H1 (cell line): ENCODE measurements around the gene SPTBN4. TPM values are rescaled to one million over a fixed set of nuclear protein-coding genes. Genes with fewer than 3 reads are reported as not detected.

ENCODE experiments used
- CTCF ChIA-PET: fragments of 300-600 bp; sonication (Branson Sonifier 250); formaldehyde crosslinking; loops from one replicate; lab custom pipeline; 2021; ENCODE audit not compliant: partially characterized antibody; lab: Charles Lee
- POLR2A ChIA-PET: fragments of 300-600 bp; sonication (Branson Sonifier 250); formaldehyde crosslinking; loops from one replicate; lab custom pipeline; 2021; ENCODE audit warnings: inconsistent platforms; ENCODE audit not compliant: partially characterized antibody; lab: Charles Lee
- DNase-seq, 2 experiments: peaks; one replicate each; pipeline versions ENCODE4 v3.0.0 to v3.0.0-alpha.2; 2010 to 2022; ENCODE audit warnings: low spot score in 2 of 2, low read depth in 1 of 2, mixed read lengths in 1 of 2
- FAIRE-seq: peaks from 2 replicates; lab custom pipeline; 2011; peaks lifted over from hg19 to GRCh38; lab: Jason Lieb, UNC
- H2AFZ ChIP-seq: 2 replicates; pipeline ENCODE4 v1.8.1; 2012; ENCODE audit warnings: low read length, inconsistent platforms
- H2AK5ac ChIP-seq: 2 replicates; pipeline ENCODE4 v1.6.1; 2013; ENCODE audit warnings: low read depth, low read length
- H2BK120ac ChIP-seq: replicated peaks from 2 replicates; pipeline ENCODE3; 2013; ENCODE audit warnings: low read depth, low read length, inconsistent platforms
- H2BK12ac ChIP-seq: 2 replicates; pipeline ENCODE4 v1.6.1; 2013; ENCODE audit warnings: low read depth, low read length
- H2BK15ac ChIP-seq: 2 replicates; pipeline ENCODE4 v1.6.1; 2013; ENCODE audit warnings: low read length
- H2BK20ac ChIP-seq: 2 replicates; pipeline ENCODE4 v1.6.1; 2013; ENCODE audit warnings: low read length
- H2BK5ac ChIP-seq: 2 replicates; pipeline ENCODE4 v1.6.1; 2013; ENCODE audit warnings: low read depth, low read length
- H3K14ac ChIP-seq: 2 replicates; pipeline ENCODE4 v1.6.1; 2013; ENCODE audit warnings: inconsistent platforms; ENCODE audit not compliant: insufficient read length
- H3K18ac ChIP-seq: 2 replicates; pipeline ENCODE4 v1.6.1; 2013; ENCODE audit warnings: low read length; ENCODE audit errors: extremely low read depth
- H3K23ac ChIP-seq: 2 replicates; pipeline ENCODE4 v1.6.1; 2013; ENCODE audit warnings: inconsistent platforms; ENCODE audit not compliant: insufficient read length
- H3K23me2 ChIP-seq: 2 replicates; pipeline ENCODE4 v1.6.1; 2013; ENCODE audit warnings: low read depth, low read length
- H3K27ac ChIP-seq: 2 replicates; pipeline ENCODE4 v1.6.1; 2011; ENCODE audit warnings: low read depth, low read length, inconsistent platforms
- H3K27me3 ChIP-seq, 4 experiments: replicated peaks in 1 of 4; 1 replicate in 1 of 4; 2 replicates in 3 of 4; pipeline versions ENCODE4 v1.6.1 to v1.8.1; 2011 to 2013; ENCODE audit warnings: low read length in 3 of 4, mild to moderate bottlenecking in 3 of 4, inconsistent platforms in 2 of 4, mixed read lengths in 2 of 4, moderate library complexity in 1 of 4; ENCODE audit not compliant: control insufficient read depth in 3 of 4, insufficient read depth in 3 of 4; ENCODE audit errors: extremely low read depth in 1 of 4
- H3K36me3 ChIP-seq, 4 experiments: 2 replicates each; pipeline versions ENCODE4 v1.6.1 to v1.8.1; 2011 to 2013; ENCODE audit warnings: mild to moderate bottlenecking in 4 of 4, low read length in 3 of 4, moderate library complexity in 2 of 4, control low read depth in 1 of 4, inconsistent platforms in 1 of 4; ENCODE audit not compliant: insufficient read depth in 4 of 4, control insufficient read depth in 2 of 4
- H3K4ac ChIP-seq: replicated peaks from 2 replicates; pipeline ENCODE3; 2013; ENCODE audit warnings: low read length, low read depth, mixed read lengths, inconsistent platforms; ENCODE audit not compliant: insufficient read length
- H3K4me1 ChIP-seq, 4 experiments: replicated peaks in 1 of 4; 1 replicate in 1 of 4; 2 replicates in 3 of 4; pipeline versions ENCODE4 v1.6.1 to v1.8.1; 2011 to 2013; ENCODE audit warnings: low read length in 3 of 4, inconsistent platforms in 2 of 4, mixed read lengths in 1 of 4; ENCODE audit not compliant: insufficient read depth in 4 of 4, control insufficient read depth in 3 of 4
- H3K4me2 ChIP-seq, 2 experiments: 2 replicates each; pipeline versions ENCODE4 v1.6.1 to v1.8.1; 2011 to 2013; ENCODE audit warnings: low read depth in 2 of 2, low read length in 2 of 2, control low read depth in 1 of 2, inconsistent platforms in 1 of 2, mild to moderate bottlenecking in 1 of 2; ENCODE audit not compliant: insufficient read depth in 1 of 2
- H3K4me3 ChIP-seq, 4 experiments: fragments of 200-600, 300-600 bp in 1 of 4; sonication (generic), shearing (Covaris generic), sonication (Bioruptor Twin) in 1 of 4; 2 replicates each; pipeline versions ENCODE4 v1.5.1 to v1.8.1; 2011 to 2016; ENCODE audit warnings: low read length in 4 of 4, low read depth in 3 of 4, control low read depth in 2 of 4, inconsistent platforms in 2 of 4, mild to moderate bottlenecking in 2 of 4, mixed read lengths in 1 of 4, moderate library complexity in 1 of 4; ENCODE audit not compliant: insufficient read depth in 2 of 4; ENCODE audit errors: extremely low read depth in 1 of 4
- H3K56ac ChIP-seq: replicated peaks from 2 replicates; pipeline ENCODE3; 2013; ENCODE audit warnings: low read depth, mild to moderate bottlenecking, mixed read lengths, low read length, inconsistent platforms; ENCODE audit not compliant: insufficient read length
- H3K79me1 ChIP-seq: 2 replicates; pipeline ENCODE4 v1.6.1; 2013; ENCODE audit warnings: low read depth, low read length, control low read depth
- H3K79me2 ChIP-seq, 2 experiments: 2 replicates each; pipeline versions ENCODE4 v1.6.1 to v1.8.1; 2012 to 2013; ENCODE audit warnings: low read length in 2 of 2, mild to moderate bottlenecking in 2 of 2, inconsistent platforms in 1 of 2; ENCODE audit not compliant: insufficient read depth in 2 of 2, control insufficient read depth in 1 of 2
- H3K9ac ChIP-seq, 4 experiments: replicated peaks in 1 of 4; 1 replicate in 1 of 4; 2 replicates in 3 of 4; pipeline versions ENCODE4 v1.6.1 to v1.8.1; 2011 to 2013; ENCODE audit warnings: low read depth in 3 of 4, low read length in 3 of 4, control low read depth in 2 of 4, mild to moderate bottlenecking in 2 of 4, moderate library complexity in 2 of 4, inconsistent platforms in 1 of 4; ENCODE audit errors: extremely low read depth in 1 of 4
- H3K9me3 ChIP-seq, 2 experiments: 2 replicates each; pipeline versions ENCODE4 v1.6.1 to v1.8.1; 2012 to 2013; ENCODE audit warnings: mild to moderate bottlenecking in 2 of 2, moderate library complexity in 2 of 2, control low read depth in 1 of 2, inconsistent platforms in 1 of 2, low read depth in 1 of 2, low read length in 1 of 2, mixed read lengths in 1 of 2; ENCODE audit not compliant: insufficient read depth in 2 of 2
- H4K20me1 ChIP-seq, 2 experiments: replicated peaks in 1 of 2; 2 replicates each; pipeline versions ENCODE3 to v1.8.1; 2011 to 2013; ENCODE audit warnings: inconsistent platforms in 2 of 2, low read length in 2 of 2, mild to moderate bottlenecking in 1 of 2; ENCODE audit not compliant: insufficient read depth in 2 of 2, control insufficient read depth in 1 of 2
- H4K5ac ChIP-seq: 2 replicates; pipeline ENCODE4 v1.6.1; 2013; ENCODE audit warnings: low read length, low read depth, mixed read lengths, inconsistent platforms; ENCODE audit not compliant: insufficient read length
- H4K8ac ChIP-seq: 2 replicates; pipeline ENCODE4 v1.8.0; 2013; ENCODE audit warnings: mild to moderate bottlenecking, moderate library complexity, low read length, inconsistent platforms; ENCODE audit not compliant: insufficient read depth; ENCODE audit errors: extremely low read depth
- H4K91ac ChIP-seq: replicated peaks from 2 replicates; pipeline ENCODE3; 2013; ENCODE audit warnings: low read length, mixed read lengths, inconsistent platforms; ENCODE audit not compliant: insufficient read length
- ASH2L ChIP-seq: fragments of 200-600, 300-600 bp; sonication (generic); IDR thresholded peaks from one replicate; pipeline ENCODE4 v1.7.1; 2017; ENCODE audit warnings: low read length
- BACH1 ChIP-seq: IDR thresholded peaks from 2 replicates; pipeline ENCODE4 v1.6.1; 2012; ENCODE audit warnings: low read length, improper control_type of control experiment
- BCL11A ChIP-seq, 2 experiments: IDR thresholded peaks; one replicate each; pipeline ENCODE4 v1.6.1; 2011; ENCODE audit warnings: low read depth in 2 of 2, low read length in 2 of 2, mild to moderate bottlenecking in 2 of 2
- EGR1 ChIP-seq: IDR thresholded peaks from 2 replicates; pipeline ENCODE4 v1.6.1; 2011; ENCODE audit warnings: low read depth, low read length, borderline replicate concordance
- EZH2 ChIP-seq: fragments of 200-600 bp; sonication (generic); IDR thresholded peaks from 2 replicates; pipeline ENCODE4 v1.7.1; 2012; ENCODE audit warnings: low read depth, mild to moderate bottlenecking, moderate library complexity, low read length, inconsistent platforms; ENCODE audit not compliant: severe bottlenecking
- FOSL1 ChIP-seq: IDR thresholded peaks from 2 replicates; pipeline ENCODE4 v1.6.1; 2011; ENCODE audit warnings: mild to moderate bottlenecking, low read depth, low read length, moderate library complexity; ENCODE audit not compliant: insufficient read depth
- GABPA ChIP-seq: IDR thresholded peaks from 2 replicates; pipeline ENCODE4 v1.6.1; 2011; ENCODE audit warnings: mild to moderate bottlenecking, low read length, moderate library complexity, borderline replicate concordance; ENCODE audit not compliant: insufficient read depth
- KDM5A ChIP-seq: fragments of 200-600 bp; IDR thresholded peaks from 2 replicates; pipeline ENCODE4 v1.7.1; 2012; ENCODE audit warnings: mild to moderate bottlenecking, low read length, inconsistent platforms, mixed read lengths
- POLR2A ChIP-seq, 2 experiments: IDR thresholded peaks; 1 replicate in 1 of 2; 2 replicates in 1 of 2; pipeline ENCODE4 v1.6.1; 2011; ENCODE audit warnings: low read depth in 2 of 2, low read length in 2 of 2, mild to moderate bottlenecking in 2 of 2; ENCODE audit errors: control extremely low read depth in 1 of 2
- RFX5 ChIP-seq: IDR thresholded peaks from 2 replicates; pipeline ENCODE4 v1.6.1; 2011; ENCODE audit warnings: low read depth, low read length, improper control_type of control experiment, borderline replicate concordance
- SAP30 ChIP-seq: fragments of 300-600 bp; sonication (generic); IDR thresholded peaks from 2 replicates; pipeline ENCODE4 v1.7.1; 2012; ENCODE audit warnings: low read length, moderate library complexity, mild to moderate bottlenecking, inconsistent platforms; ENCODE audit not compliant: insufficient read depth, insufficient replicate concordance
- SP2 ChIP-seq: IDR thresholded peaks from 2 replicates; pipeline ENCODE4 v1.6.1; 2012; ENCODE audit warnings: mild to moderate bottlenecking, low read length, inconsistent platforms
- SP4 ChIP-seq: IDR thresholded peaks from 2 replicates; pipeline ENCODE4 v1.6.1; 2012; ENCODE audit warnings: low read length, inconsistent platforms
- TAF7 ChIP-seq: optimal IDR thresholded peaks from 2 replicates; pipeline ENCODE3; 2011; ENCODE audit warnings: low read depth, mild to moderate bottlenecking, inconsistent platforms, low read length, moderate library complexity, borderline replicate concordance
- TCF12 ChIP-seq: IDR thresholded peaks from 2 replicates; pipeline ENCODE4 v1.6.1; 2011; ENCODE audit warnings: low read depth, mild to moderate bottlenecking, low read length
- WGBS, 2 experiments: shearing (Covaris generic) in 1 of 2; methylation state at CpG; one replicate each; pipeline versions ENCODE4 v1.1.6 to v1.1.7; 2013 to 2015; ENCODE audit warnings: low lambda C conversion rate in 2 of 2, mixed read lengths in 2 of 2, inconsistent platforms in 1 of 2, low coverage in 1 of 2, missing lambda C conversion rate in 1 of 2; ENCODE audit not compliant: insufficient replicate concordance in 2 of 2, insufficient coverage in 1 of 2, insufficient read length in 1 of 2; ENCODE audit errors: extremely low coverage in 1 of 2, missing lambda C conversion rate in 1 of 2; 5-methylcytosine and 5-hydroxymethylcytosine counted together
- polyA plus RNA-seq, 7 experiments: library from polyadenylated mRNA; depleted of rRNA in 3 of 7; stranded (reverse) in 5 of 7; unstranded in 2 of 7; fragments of >200 nt in 5 of 7; fragments of 200-250 nt in 2 of 7; gene quantifications; 1 replicate in 5 of 7; 2 replicates in 1 of 7; 4 replicates in 1 of 7; pipeline versions ENCODE4 v1.2.1 to v1.2.3, GENCODE V29; 2011 to 2013; ENCODE audit warnings: missing spikeins in 2 of 7, mixed read lengths in 2 of 7
- total RNA-seq: library from RNA; stranded (reverse); fragmentation: NEBNext Ultra II Directional; extraction: Animal tissue kit (Norgen Biotek cat#: 25700); gene quantifications from 2 replicates; pipeline ENCODE4 v1.2.1, GENCODE V29; 2021

The SPTBN4 gene
- total and polyA plus RNA-seq, 2 of the 8 experiments (the other 6 are each of a cell fraction or from before 2014, with no cell fraction given) = 1.9 to 3.0 TPM

- POLR2A ChIA-PET = interaction anchor here (1.2 kb wide), 1 partner anchor 68 kb away, joined by 4 read pairs; no protein-coding TSS in a partner anchor
- Histone ChIP-seq H3K56ac (no peak overlapping the region), H3K4me2 (no peak overlapping the region; a peak in 1 of 4 replicates), H2BK120ac (no peak overlapping the region), H3K9me3 (peaks cover 0 to 5% of the 10 kb centered on the region in 2 experiments; a peak in 2 of 4 replicates), H3K4ac (no peak overlapping the region), H3K18ac (no peak overlapping the region), H4K8ac (no peak overlapping the region; the same call in 1 of the 2 replicates), H3K27me3 (peaks cover 30 to 52% (median 44%) of the 10 kb centered on the region in 4 experiments), H3K23ac (no peak overlapping the region), H2AK5ac (no peak overlapping the region), H2AFZ (no peak overlapping the region), H3K4me3 (no peak overlapping the region), H3K79me1 (no peaks in the 10 kb centered on the region), H4K5ac (no peak overlapping the region), H3K79me2 (no peaks in the 10 kb centered on the region), H3K36me3 (peaks cover 0 to 4% (median 0%) of the 10 kb centered on the region in 4 experiments; a peak in 1 of 8 replicates), H4K20me1 (peaks cover 0 to 5% of the 10 kb centered on the region in 2 experiments), H3K14ac (no peak overlapping the region), H2BK5ac (no peak overlapping the region), H2BK20ac (no peak overlapping the region), H2BK15ac (no peak overlapping the region), H3K23me2 (peaks cover 8% of the 10 kb centered on the region), H4K91ac (no peak overlapping the region), H2BK12ac (no peak overlapping the region), H3K4me1 (peaks cover 0 to 4% (median 2%) of the 10 kb centered on the region in 4 experiments; a peak in 2 of 7 replicates), H3K27ac (no peak overlapping the region), H3K9ac (no peak overlapping the region)
- CTCF ChIA-PET = interaction anchor here (1.4 to 2.4 kb wide), 6 partner anchors 10 to 47 kb away, joined by 3 to 11 read pairs (median 8); partner anchors contain the start of gene BLVRB
- FAIRE-seq (no peak), DNase-seq (no peak)
- WGBS, 2 experiments = 77 to 100% methylated on average over 1 to 6 of the region's 6 CpGs
- TF ChIP-seq TAF7 = no peak
- TF ChIP-seq FOSL1 = no peak
- no peak for TF ChIP-seq BCL11A (IDR thresholded peaks at IDR 0.05; ENCODE audit: low read depth in 2 of 2, low read length in 2 of 2)
- TF ChIP-seq RFX5 = no peak
- TF ChIP-seq TCF12 = no peak
- no peak for TF ChIP-seq SAP30
- TF ChIP-seq BACH1 = no peak
- TF ChIP-seq POLR2A (IDR thresholded peaks at IDR 0.05; ENCODE audit: control extremely low read depth in 1 of 2, low read depth in 2 of 2, low read length in 2 of 2) = no peak
- no peak for TF ChIP-seq ASH2L
- no peak for TF ChIP-seq KDM5A
- TF ChIP-seq GABPA = no peak
- no peak for TF ChIP-seq SP4
- no peak for TF ChIP-seq EGR1
- no peak for TF ChIP-seq SP2
- TF ChIP-seq EZH2 = no peak
Observed at GRCh38 chr19:40511487-40511886, 44.7 kb downstream of the SPTBN4 start.
